ENCODE results near the gene SCAP.
"Not testable (repeated sequence)": the region's sequence is repeated elsewhere in the genome, so short reads cannot be mapped to it uniquely, and the experiment has no call there.

The SCAP gene

GRCh38 chr3:47515864-47516319 is 40.2 kb upstream of the SCAP start:
- peak overlapping the region; percentile 80 to 99 (median 91) for H3K27ac Mint-ChIP-seq

GRCh38 chr3:47515100-47515499 is 39.4 kb upstream of the SCAP start:
- Mint-ChIP-seq H3K27me3 (ENCODE audit: low read depth) (no peaks in the 10 kb centered on the region), H3K27ac (peak overlapping the region; percentile 91 to 99 (median 93)), H3K4me3 (peak overlapping the region; percentile 75 to 85 (median 83)), H3K36me3 (ENCODE audit: low read depth) (peaks cover 4% of the 10 kb centered on the region), H3K9me3 (no peaks in the 10 kb centered on the region), H3K4me1 (peaks cover 15% of the 10 kb centered on the region)
- no peak for TF ChIP-seq CTCF (IDR thresholded peaks at IDR 0.05; ENCODE audit: unreplicated experiment in 3 of 3)

More at GRCh38 chr3:47515864-47516319, 40.2 kb upstream of the SCAP start:
- H3K36me3 Mint-ChIP-seq (ENCODE audit: low read depth): no peaks in the 10 kb centered on the region
- no peak for TF ChIP-seq CTCF (IDR thresholded peaks at IDR 0.05; ENCODE audit: unreplicated experiment in 3 of 3)
- no peaks in the 10 kb centered on the region for H3K9me3 Mint-ChIP-seq
- H3K4me3 Mint-ChIP-seq: peak overlapping the region; percentile 35 to 83 (median 65)
- H3K4me1 Mint-ChIP-seq: peaks cover 15% of the 10 kb centered on the region
- no peaks in the 10 kb centered on the region for H3K27me3 Mint-ChIP-seq (ENCODE audit: low read depth)

GRCh38 chr3:47513125-47513929 is 37.6 kb upstream of the SCAP start, which contains the start of gene ELP6:
Gene ELP6, minus strand, starts transcription at chr3:47513712. Its CDS starts 122 bp downstream, at chr3:47513590.
- Mint-ChIP-seq H3K9me3 (no peaks in the 10 kb centered on the region), H3K27ac (peak within 1 kb of the TSS; percentile 99 to 100 (median 99)), H3K4me3 (peak within 1 kb of the TSS; percentile 98 to 99 (median 99)), H3K36me3 (ENCODE audit: low read depth) (peaks cover 10% of the 10 kb centered on the region), H3K4me1 (peaks cover 15% of the 10 kb centered on the region), H3K27me3 (ENCODE audit: low read depth) (no peaks in the 10 kb centered on the region)
- peak; percentile 35 to 60 (median 42) for TF ChIP-seq CTCF (IDR thresholded peaks at IDR 0.05; ENCODE audit: unreplicated experiment in 3 of 3)

- Mint-ChIP-seq H3K9me3 (no peaks in the 10 kb centered on the region), H3K4me3 (peak overlapping the region; percentile 98 to 99 (median 99)), H3K27ac (peak overlapping the region; percentile 99 to 100 (median 99))
These were observed 36.8 kb upstream of the SCAP start for GRCh38 chr3:47512416-47513124.

GRCh38 chr3:47505267-47505666 is 29.5 kb upstream of the SCAP start:
- H3K9me3 Mint-ChIP-seq; H3K27me3 Mint-ChIP-seq (ENCODE audit: low read depth); H3K4me1 Mint-ChIP-seq; H3K27ac Mint-ChIP-seq; H3K4me3 Mint-ChIP-seq: not testable (repeated sequence)
- peaks cover 51% of the 10 kb centered on the region for H3K36me3 Mint-ChIP-seq (ENCODE audit: low read depth)

More at GRCh38 chr3:47512416-47513124, 36.8 kb upstream of the SCAP start:
- no peak for TF ChIP-seq CTCF (IDR thresholded peaks at IDR 0.05; ENCODE audit: unreplicated experiment in 3 of 3)
- H3K4me1 Mint-ChIP-seq: peaks cover 15% of the 10 kb centered on the region
- H3K36me3 Mint-ChIP-seq (ENCODE audit: low read depth): peaks cover 16% of the 10 kb centered on the region
- H3K27me3 Mint-ChIP-seq (ENCODE audit: low read depth): no peaks in the 10 kb centered on the region

- no peaks in the 10 kb centered on the region for H3K9me3 Mint-ChIP-seq
- H3K27ac Mint-ChIP-seq: no peak overlapping the region
- peaks cover 54% of the 10 kb centered on the region for H3K36me3 Mint-ChIP-seq (ENCODE audit: low read depth)
- no peaks in the 10 kb centered on the region for H3K4me1 Mint-ChIP-seq
- TF ChIP-seq CTCF (IDR thresholded peaks at IDR 0.05; ENCODE audit: unreplicated experiment in 3 of 3): no peak
- no peak overlapping the region for H3K4me3 Mint-ChIP-seq
- H3K27me3 Mint-ChIP-seq (ENCODE audit: low read depth): no peaks in the 10 kb centered on the region
These were observed 28.4 kb upstream of the SCAP start for GRCh38 chr3:47504113-47504512.
